ENCODE results near the gene MACROD2. TPM values are rescaled to one million over a fixed set of nuclear protein-coding genes. Genes with fewer than 3 reads are reported as not detected.

MACROD2 gene
- total RNA-seq, 1 experiment from 2014 or later, result 3.7 TPM

DNA sequence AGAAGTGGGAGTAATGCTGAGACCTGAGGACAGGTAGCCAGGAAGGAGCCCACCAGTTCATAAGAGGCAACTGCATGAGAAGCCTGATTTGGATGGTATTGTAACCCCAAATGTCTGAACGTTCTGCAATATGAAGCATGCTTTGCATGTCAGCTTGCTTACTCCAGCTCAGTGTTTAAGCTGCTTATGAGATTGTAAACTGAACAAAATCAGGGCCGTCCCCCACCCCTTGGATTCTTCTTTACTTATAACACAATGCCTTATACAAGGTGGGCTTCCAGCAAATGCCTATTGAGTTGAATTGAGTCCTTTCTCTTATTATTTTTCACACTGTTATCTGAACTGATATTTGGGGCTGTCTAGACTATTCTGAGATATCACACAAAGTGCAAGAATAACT is 1816.6 kb downstream of the MACROD2 start:
- Histone ChIP-seq H3K4me2 (ENCODE audit: low read length) (no peak overlapping the region), H3K36me3 (ENCODE audit: control insufficient read depth in 1 of 2, insufficient read depth in 2 of 2, low read length in 2 of 2) (no peaks in the 10 kb centered on the region), H4K20me1 (ENCODE audit: insufficient read depth) (no peaks in the 10 kb centered on the region), H3K9ac (ENCODE audit: low read length) (no peak overlapping the region), H3K9me3 (ENCODE audit: control insufficient read depth in 1 of 2, insufficient read depth in 1 of 2, low read depth in 1 of 2, low read length in 2 of 2) (peaks cover 4 to 9% of the 10 kb centered on the region in 2 experiments; a peak in 1 of 4 replicates), H3K27ac (ENCODE audit: low read depth, low read length) (no peak overlapping the region), H2AFZ (ENCODE audit: low read depth, low read length, poor library complexity, severe bottlenecking) (no peak overlapping the region), H3K4me1 (ENCODE audit: control insufficient read depth in 1 of 2, insufficient read depth in 2 of 2, low read length in 2 of 2) (no peaks in the 10 kb centered on the region), H3K79me2 (ENCODE audit: insufficient read depth, low read length) (no peaks in the 10 kb centered on the region), H3K27me3 (ENCODE audit: insufficient read depth, low read length) (no peaks in the 10 kb centered on the region), H3K9me2 (ENCODE audit: insufficient read depth) (no peaks in the 10 kb centered on the region), H3K4me3 (replicated peaks in 1 of 2; ENCODE audit: low read depth in 1 of 2, low read length in 2 of 2) (no peak overlapping the region)
- no TSS peak for BruUV-seq (replicated peaks)
- DNase-seq (ENCODE audit: low read depth, low spot score) (no peak), ATAC-seq (no peak)
- ChIA-PET POLR2A (no interaction called here), CTCF (no interaction called here), RAD21 (ENCODE audit: low non-redundant PET in 1 of 2, low total read pairs in 2 of 2, uncharacterized antibody in 2 of 2, unreplicated experiment in 2 of 2) (no interaction called here)
- TF ChIP-seq, protein P1, sequence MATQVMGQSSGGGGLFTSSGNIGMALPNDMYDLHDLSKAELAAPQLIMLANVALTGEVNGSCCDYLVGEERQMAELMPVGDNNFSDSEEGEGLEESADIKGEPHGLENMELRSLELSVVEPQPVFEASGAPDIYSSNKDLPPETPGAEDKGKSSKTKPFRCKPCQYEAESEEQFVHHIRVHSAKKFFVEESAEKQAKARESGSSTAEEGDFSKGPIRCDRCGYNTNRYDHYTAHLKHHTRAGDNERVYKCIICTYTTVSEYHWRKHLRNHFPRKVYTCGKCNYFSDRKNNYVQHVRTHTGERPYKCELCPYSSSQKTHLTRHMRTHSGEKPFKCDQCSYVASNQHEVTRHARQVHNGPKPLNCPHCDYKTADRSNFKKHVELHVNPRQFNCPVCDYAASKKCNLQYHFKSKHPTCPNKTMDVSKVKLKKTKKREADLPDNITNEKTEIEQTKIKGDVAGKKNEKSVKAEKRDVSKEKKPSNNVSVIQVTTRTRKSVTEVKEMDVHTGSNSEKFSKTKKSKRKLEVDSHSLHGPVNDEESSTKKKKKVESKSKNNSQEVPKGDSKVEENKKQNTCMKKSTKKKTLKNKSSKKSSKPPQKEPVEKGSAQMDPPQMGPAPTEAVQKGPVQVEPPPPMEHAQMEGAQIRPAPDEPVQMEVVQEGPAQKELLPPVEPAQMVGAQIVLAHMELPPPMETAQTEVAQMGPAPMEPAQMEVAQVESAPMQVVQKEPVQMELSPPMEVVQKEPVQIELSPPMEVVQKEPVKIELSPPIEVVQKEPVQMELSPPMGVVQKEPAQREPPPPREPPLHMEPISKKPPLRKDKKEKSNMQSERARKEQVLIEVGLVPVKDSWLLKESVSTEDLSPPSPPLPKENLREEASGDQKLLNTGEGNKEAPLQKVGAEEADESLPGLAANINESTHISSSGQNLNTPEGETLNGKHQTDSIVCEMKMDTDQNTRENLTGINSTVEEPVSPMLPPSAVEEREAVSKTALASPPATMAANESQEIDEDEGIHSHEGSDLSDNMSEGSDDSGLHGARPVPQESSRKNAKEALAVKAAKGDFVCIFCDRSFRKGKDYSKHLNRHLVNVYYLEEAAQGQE (IDR thresholded peaks at IDR 0.05; ENCODE audit: low read depth), result no peak
- TF ChIP-seq SP1 (IDR thresholded peaks at IDR 0.05; ENCODE audit: low read depth) (no peak), SIN3A (IDR thresholded peaks at IDR 0.05; ENCODE audit: low read depth) (no peak)
- intact Hi-C loops (cut with micrococcal nuclease), result no loop called here

DNA sequence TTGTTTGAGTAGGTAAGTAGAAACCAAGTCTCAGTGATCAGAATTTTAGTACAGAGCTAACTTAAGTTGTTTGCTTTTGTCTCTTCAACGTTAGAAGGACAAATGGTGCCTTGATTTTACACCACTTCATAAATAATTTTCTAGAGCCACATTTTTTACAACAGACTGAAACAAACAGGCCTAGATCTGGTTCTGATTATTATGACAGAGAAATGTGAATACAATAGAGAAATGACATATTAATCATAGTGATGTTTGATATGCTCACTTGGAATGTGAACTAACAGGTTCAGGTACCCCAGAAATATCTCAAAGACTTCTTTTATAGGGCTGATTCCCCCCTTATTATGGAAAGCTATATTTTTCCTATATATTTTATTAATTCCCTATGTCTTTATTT is 1817.4 kb downstream of the MACROD2 start:
- no peaks in the 10 kb centered on the region for H3K79me2 ChIP-seq (ENCODE audit: insufficient read depth, low read length)
- no peak overlapping the region for H3K9ac ChIP-seq (ENCODE audit: low read length)
- no peak overlapping the region for H3K4me2 ChIP-seq (ENCODE audit: low read length)
- DNase-seq (ENCODE audit: low read depth, low spot score) (no peak), ATAC-seq (no peak)
- no peak overlapping the region for H3K4me3 ChIP-seq (replicated peaks in 1 of 2; ENCODE audit: low read depth in 1 of 2, low read length in 2 of 2)
- intact Hi-C loops (cut with micrococcal nuclease), result no loop called here
- no peaks in the 10 kb centered on the region for H3K36me3 ChIP-seq (ENCODE audit: control insufficient read depth in 1 of 2, insufficient read depth in 2 of 2, low read length in 2 of 2)
- ChIA-PET RAD21 (ENCODE audit: low non-redundant PET in 1 of 2, low total read pairs in 2 of 2, uncharacterized antibody in 2 of 2, unreplicated experiment in 2 of 2) (no interaction called here), POLR2A (no interaction called here), CTCF (no interaction called here)
- H3K27ac ChIP-seq (ENCODE audit: low read depth, low read length), result no peak overlapping the region
- H3K27me3 ChIP-seq (ENCODE audit: insufficient read depth, low read length), result no peaks in the 10 kb centered on the region
- H3K9me2 ChIP-seq (ENCODE audit: insufficient read depth), result no peaks in the 10 kb centered on the region
- H3K4me1 ChIP-seq (ENCODE audit: control insufficient read depth in 1 of 2, insufficient read depth in 2 of 2, low read length in 2 of 2), result no peaks in the 10 kb centered on the region
- peaks cover 4 to 13% of the 10 kb centered on the region in 2 experiments; a peak in 2 of 4 replicates for H3K9me3 ChIP-seq (ENCODE audit: control insufficient read depth in 1 of 2, insufficient read depth in 1 of 2, low read depth in 1 of 2, low read length in 2 of 2)
- H4K20me1 ChIP-seq (ENCODE audit: insufficient read depth), result no peaks in the 10 kb centered on the region
- no TSS peak for BruUV-seq (replicated peaks)
- H2AFZ ChIP-seq (ENCODE audit: low read depth, low read length, poor library complexity, severe bottlenecking), result no peak overlapping the region
- TF ChIP-seq, protein P1 (IDR thresholded peaks at IDR 0.05; ENCODE audit: low read depth), result no peak
- no peak for TF ChIP-seq CTCF (IDR thresholded peaks at IDR 0.05 in 2 of 3, conservative IDR thresholded peaks at IDR 0.05 in 1 of 3; ENCODE audit: borderline replicate concordance in 1 of 3, insufficient read depth in 1 of 3, low read depth in 2 of 3, low read length in 2 of 3)
- TF ChIP-seq, protein P2, sequence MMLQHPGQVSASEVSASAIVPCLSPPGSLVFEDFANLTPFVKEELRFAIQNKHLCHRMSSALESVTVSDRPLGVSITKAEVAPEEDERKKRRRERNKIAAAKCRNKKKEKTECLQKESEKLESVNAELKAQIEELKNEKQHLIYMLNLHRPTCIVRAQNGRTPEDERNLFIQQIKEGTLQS (IDR thresholded peaks at IDR 0.05), result no peak
- no peak for TF ChIP-seq ZNF274 (IDR thresholded peaks at IDR 0.05; ENCODE audit: low read depth, low read length)
- TF ChIP-seq SIN3A (IDR thresholded peaks at IDR 0.05; ENCODE audit: low read depth), result no peak

All from HCT116 (cell line).